HEK293 (cell line): Measurements from ENCODE around the gene CNST.

ENCODE experiments used
- ZNF133 ChIP-seq: fragments of 450-650 bp; formaldehyde crosslinking; IDR thresholded peaks from 2 replicates; pipeline ENCODE4 v1.5.1; 2016; ENCODE audit warnings: missing biosample characterization, missing genetic modification characterization
- ZNF140 ChIP-seq: fragments of 450-650 bp; formaldehyde crosslinking; IDR thresholded peaks from 2 replicates; pipeline ENCODE4 v1.5.1; 2016; ENCODE audit warnings: missing biosample characterization, missing genetic modification characterization
- ZNF239 ChIP-seq: fragments of 450-650 bp; formaldehyde crosslinking; IDR thresholded peaks from 2 replicates; pipeline ENCODE4 v1.5.1; 2016; ENCODE audit warnings: missing biosample characterization, missing genetic modification characterization
- ZNF274 ChIP-seq, 2 experiments: fragments of 200-500 bp in 1 of 2; fragments of 450-650 bp in 1 of 2; sonication (Bioruptor generic) in 1 of 2; formaldehyde crosslinking in 1 of 2; IDR thresholded peaks; 2 replicates each; pipeline versions ENCODE4 v1.5.1 to v1.6.1; 2014 to 2016; ENCODE audit warnings: borderline replicate concordance in 1 of 2, inconsistent platforms in 1 of 2, low read length in 1 of 2, missing biosample characterization in 1 of 2, missing genetic modification characterization in 1 of 2
- ZNF596 ChIP-seq: fragments of 450-650 bp; IDR thresholded peaks from 2 replicates; pipeline ENCODE4 v1.5.0; 2018; ENCODE audit warnings: missing biosample characterization, mild to moderate bottlenecking, missing genetic modification characterization, moderate library complexity
- ZNF658 ChIP-seq: fragments of 450-650 bp; formaldehyde crosslinking; IDR thresholded peaks from 2 replicates; pipeline ENCODE4; 2016; ENCODE audit warnings: missing biosample characterization, missing genetic modification characterization
- ZNF791 ChIP-seq: fragments of 450-650 bp; formaldehyde crosslinking; IDR thresholded peaks from 2 replicates; pipeline ENCODE4 v1.5.1; 2016; ENCODE audit warnings: missing biosample characterization, missing genetic modification characterization
- TF ChIP-seq, protein P1 (sequence below): fragments of 450-650 bp; formaldehyde crosslinking; IDR thresholded peaks from 2 replicates; pipeline ENCODE4 v1.5.1; 2016; ENCODE audit warnings: missing biosample characterization, missing genetic modification characterization
- TF ChIP-seq, protein P2 (sequence below): fragments of 450-650 bp; formaldehyde crosslinking; IDR thresholded peaks from 2 replicates; pipeline ENCODE4 v1.5.1; 2016; ENCODE audit warnings: missing biosample characterization, missing genetic modification characterization
- TF ChIP-seq, protein P3 (sequence below): fragments of 450-650 bp; formaldehyde crosslinking; IDR thresholded peaks from 2 replicates; pipeline ENCODE4 v1.5.1; 2016; ENCODE audit warnings: missing biosample characterization, missing genetic modification characterization

DNA sequence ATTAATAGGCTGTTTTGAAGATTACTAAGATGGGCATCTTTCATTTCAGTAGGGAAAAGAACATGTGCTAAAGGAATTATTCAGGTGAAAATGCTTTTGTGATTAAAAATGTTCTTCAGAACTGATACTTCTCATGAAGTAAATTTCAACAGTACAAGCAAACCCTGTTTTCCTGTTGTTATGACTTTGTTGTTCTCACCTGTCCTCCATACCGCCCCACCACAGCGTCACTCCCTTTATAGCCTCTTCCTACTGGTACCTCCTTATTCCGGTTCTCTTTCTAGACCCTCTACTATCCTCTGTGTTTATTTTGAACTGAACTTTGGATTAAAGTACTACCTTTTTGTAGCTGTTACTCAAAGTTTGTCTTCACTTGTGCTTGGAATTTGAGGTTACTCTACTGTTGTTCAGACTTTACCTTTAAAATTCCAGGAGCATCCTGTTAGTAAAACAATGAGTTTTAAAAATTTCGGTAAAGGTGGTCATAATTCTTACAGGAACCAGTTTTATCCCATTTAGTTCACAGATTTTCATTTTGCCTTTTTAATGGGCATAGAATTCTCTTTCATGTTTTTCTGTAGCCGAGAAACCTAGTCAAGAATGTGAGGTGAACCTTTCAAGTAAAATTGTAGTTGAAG lies 10.9 kb downstream of the CNST start:
- TF ChIP-seq, protein P1, sequence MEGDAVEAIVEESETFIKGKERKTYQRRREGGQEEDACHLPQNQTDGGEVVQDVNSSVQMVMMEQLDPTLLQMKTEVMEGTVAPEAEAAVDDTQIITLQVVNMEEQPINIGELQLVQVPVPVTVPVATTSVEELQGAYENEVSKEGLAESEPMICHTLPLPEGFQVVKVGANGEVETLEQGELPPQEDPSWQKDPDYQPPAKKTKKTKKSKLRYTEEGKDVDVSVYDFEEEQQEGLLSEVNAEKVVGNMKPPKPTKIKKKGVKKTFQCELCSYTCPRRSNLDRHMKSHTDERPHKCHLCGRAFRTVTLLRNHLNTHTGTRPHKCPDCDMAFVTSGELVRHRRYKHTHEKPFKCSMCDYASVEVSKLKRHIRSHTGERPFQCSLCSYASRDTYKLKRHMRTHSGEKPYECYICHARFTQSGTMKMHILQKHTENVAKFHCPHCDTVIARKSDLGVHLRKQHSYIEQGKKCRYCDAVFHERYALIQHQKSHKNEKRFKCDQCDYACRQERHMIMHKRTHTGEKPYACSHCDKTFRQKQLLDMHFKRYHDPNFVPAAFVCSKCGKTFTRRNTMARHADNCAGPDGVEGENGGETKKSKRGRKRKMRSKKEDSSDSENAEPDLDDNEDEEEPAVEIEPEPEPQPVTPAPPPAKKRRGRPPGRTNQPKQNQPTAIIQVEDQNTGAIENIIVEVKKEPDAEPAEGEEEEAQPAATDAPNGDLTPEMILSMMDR = no peak
- TF ChIP-seq, protein P2, sequence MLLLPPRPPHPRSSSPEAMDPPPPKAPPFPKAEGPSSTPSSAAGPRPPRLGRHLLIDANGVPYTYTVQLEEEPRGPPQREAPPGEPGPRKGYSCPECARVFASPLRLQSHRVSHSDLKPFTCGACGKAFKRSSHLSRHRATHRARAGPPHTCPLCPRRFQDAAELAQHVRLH (tag by site-specific recombination) = no peak
- TF ChIP-seq ZNF140 (tag by site-specific recombination) (no peak), ZNF239 (tag by site-specific recombination) (no peak), ZNF133 (tag by site-specific recombination) (no peak), ZNF658 (tag by site-specific recombination) (no peak), ZNF791 (no peak), ZNF274 (IDR thresholded peaks at IDR 0.05; ENCODE audit: low read length) (no peak), ZNF274 (tag by site-specific recombination; IDR thresholded peaks at IDR 0.05; ENCODE audit: borderline replicate concordance) (no peak), ZNF596 (tag by site-specific recombination) (no peak)
- TF ChIP-seq, protein P3, sequence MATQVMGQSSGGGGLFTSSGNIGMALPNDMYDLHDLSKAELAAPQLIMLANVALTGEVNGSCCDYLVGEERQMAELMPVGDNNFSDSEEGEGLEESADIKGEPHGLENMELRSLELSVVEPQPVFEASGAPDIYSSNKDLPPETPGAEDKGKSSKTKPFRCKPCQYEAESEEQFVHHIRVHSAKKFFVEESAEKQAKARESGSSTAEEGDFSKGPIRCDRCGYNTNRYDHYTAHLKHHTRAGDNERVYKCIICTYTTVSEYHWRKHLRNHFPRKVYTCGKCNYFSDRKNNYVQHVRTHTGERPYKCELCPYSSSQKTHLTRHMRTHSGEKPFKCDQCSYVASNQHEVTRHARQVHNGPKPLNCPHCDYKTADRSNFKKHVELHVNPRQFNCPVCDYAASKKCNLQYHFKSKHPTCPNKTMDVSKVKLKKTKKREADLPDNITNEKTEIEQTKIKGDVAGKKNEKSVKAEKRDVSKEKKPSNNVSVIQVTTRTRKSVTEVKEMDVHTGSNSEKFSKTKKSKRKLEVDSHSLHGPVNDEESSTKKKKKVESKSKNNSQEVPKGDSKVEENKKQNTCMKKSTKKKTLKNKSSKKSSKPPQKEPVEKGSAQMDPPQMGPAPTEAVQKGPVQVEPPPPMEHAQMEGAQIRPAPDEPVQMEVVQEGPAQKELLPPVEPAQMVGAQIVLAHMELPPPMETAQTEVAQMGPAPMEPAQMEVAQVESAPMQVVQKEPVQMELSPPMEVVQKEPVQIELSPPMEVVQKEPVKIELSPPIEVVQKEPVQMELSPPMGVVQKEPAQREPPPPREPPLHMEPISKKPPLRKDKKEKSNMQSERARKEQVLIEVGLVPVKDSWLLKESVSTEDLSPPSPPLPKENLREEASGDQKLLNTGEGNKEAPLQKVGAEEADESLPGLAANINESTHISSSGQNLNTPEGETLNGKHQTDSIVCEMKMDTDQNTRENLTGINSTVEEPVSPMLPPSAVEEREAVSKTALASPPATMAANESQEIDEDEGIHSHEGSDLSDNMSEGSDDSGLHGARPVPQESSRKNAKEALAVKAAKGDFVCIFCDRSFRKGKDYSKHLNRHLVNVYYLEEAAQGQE (tag by site-specific recombination) = no peak
